GM18951 (cell line): Measurements from ENCODE around the gene DCTN1.

ENCODE experiments used
- POLR2A ChIP-seq: IDR thresholded peaks from 4 replicates; pipeline ENCODE4 v1.6.1; 2011; ENCODE audit warnings: mild to moderate bottlenecking; ENCODE audit not compliant: insufficient read length, insufficient read depth; ENCODE audit errors: extremely low read depth
- in situ Hi-C: fragments of 300-500 bp; cut with MboI; formaldehyde crosslinking; loops from one replicate; pipeline ENCODE4 v1.12.0; 2022; ENCODE audit warnings: low sequenced_read_pairs, mixed read lengths, inconsistent platforms; ENCODE audit not compliant: unreplicated experiment

The DCTN1 gene

DNA sequence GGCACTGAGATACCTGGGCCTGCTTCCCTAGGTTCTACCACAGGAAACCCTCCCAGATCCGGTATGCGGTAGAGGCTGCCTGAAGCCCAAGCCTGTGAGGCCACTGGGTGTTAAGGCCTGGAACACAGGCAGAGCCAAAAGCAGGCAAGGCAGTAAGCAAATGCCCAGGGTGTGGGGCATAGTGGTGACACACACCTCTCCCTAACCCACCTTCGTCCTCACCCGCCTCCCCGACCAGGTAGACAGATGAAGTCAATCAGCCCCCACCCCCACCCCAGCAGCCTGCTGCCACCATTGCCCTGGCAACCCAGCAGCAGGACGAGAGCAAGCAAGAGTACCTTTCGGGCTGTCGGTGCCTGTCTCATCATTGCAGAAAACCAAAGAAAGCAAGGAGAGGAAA, 6.1 kb downstream of the DCTN1 start:
- in situ Hi-C loops, result no loop called here
- TF ChIP-seq POLR2A, result no peak

- in situ Hi-C loops, result no loop called here
- no peak for TF ChIP-seq POLR2A
These were observed 6.9 kb downstream of the DCTN1 start for GRCh38 chr2:74373221-74373676.

- no peak for TF ChIP-seq POLR2A
These were observed 7.4 kb downstream of the DCTN1 start for GRCh38 chr2:74372674-74373073.

GRCh38 chr2:74371421-74371820, 8.7 kb downstream of the DCTN1 start:
- TF ChIP-seq POLR2A, result no peak
- in situ Hi-C loops, result no loop called here

More at GRCh38 chr2:74372674-74373073, 7.4 kb downstream of the DCTN1 start:
- in situ Hi-C loops, result no loop called here

DNA sequence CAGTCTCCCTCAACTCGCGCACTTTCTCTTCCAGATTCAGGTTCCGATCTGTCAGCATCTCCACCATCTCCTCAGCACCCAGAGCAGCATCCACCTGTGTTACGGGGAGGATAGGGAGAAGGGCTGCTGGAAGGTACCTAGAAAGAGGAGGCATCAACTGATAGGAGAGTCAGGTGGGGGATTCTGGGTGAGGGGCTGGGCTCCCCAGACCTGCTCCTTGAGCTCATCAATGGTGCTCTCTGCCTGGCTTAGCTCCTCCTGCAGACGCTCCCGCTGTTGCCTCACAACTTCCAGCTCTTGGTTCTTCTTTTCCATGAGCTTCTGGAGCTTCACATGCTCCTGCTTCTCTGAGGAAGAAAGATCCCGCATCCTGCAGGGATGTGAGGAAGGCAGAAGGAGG, 10.1 kb downstream of the DCTN1 start:
- in situ Hi-C loops, result no loop called here
- TF ChIP-seq POLR2A, result no peak

DNA sequence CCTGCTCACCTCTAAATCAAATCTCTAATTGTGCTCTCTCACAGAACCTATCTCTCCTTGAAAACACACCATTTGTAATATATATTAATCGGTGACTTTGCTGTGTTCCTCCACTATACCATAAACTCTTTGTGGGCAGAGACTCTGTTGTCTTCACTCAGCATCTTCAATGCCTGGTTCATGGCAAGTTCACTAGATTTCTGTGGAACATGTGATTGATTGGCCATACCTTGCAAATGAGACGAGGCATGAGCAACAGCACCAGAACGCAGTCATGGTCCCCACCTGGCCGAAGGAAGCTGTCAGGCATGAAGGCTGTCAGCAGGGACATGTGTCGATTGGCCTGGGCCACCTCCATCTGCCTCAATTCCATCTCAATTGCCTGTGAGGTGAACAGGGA, 11.6 kb downstream of the DCTN1 start:
- in situ Hi-C loops, result no loop called here
- TF ChIP-seq POLR2A, result no peak

- TF ChIP-seq POLR2A, result no peak
- in situ Hi-C loops, result no loop called here
These were observed 12.3 kb downstream of the DCTN1 start for GRCh38 chr2:74367789-74368188.

GRCh38 chr2:74366036-74366435, 14.1 kb downstream of the DCTN1 start:
- in situ Hi-C loops, result no loop called here
- no peak for TF ChIP-seq POLR2A

GRCh38 chr2:74364533-74365505, 15.3 kb downstream of the DCTN1 start:
- no peak for TF ChIP-seq POLR2A
- in situ Hi-C loops, result no loop called here

- in situ Hi-C loops, result no loop called here
- TF ChIP-seq POLR2A, result no peak
These were observed 18.8 kb downstream of the DCTN1 start for GRCh38 chr2:74361327-74361726.

- no peak for TF ChIP-seq POLR2A
- in situ Hi-C loops, result no loop called here
These were observed 22.5 kb downstream of the DCTN1 start for GRCh38 chr2:74357627-74358026.

GRCh38 chr2:74349889-74350288, 30.2 kb downstream of the DCTN1 start:
- TF ChIP-seq POLR2A, result no peak
- in situ Hi-C loops, result no loop called here

GRCh38 chr2:74347742-74348141, 32.4 kb downstream of the DCTN1 start:
- no peak for TF ChIP-seq POLR2A
- in situ Hi-C loops, result no loop called here

GRCh38 chr2:74347303-74347702, 32.8 kb downstream of the DCTN1 start:
- TF ChIP-seq POLR2A, result no peak
- in situ Hi-C loops, result no loop called here
